HG02943 (cell line): ENCODE results near the gene RELL1.

Source experiments
- ATAC-seq: cut with Tn5 transposase; IDR thresholded peaks from one replicate; pipeline ENCODE4 v1.9.1; 2021; ENCODE audit warnings: mild to moderate bottlenecking, low read depth, moderate library complexity; ENCODE audit not compliant: unreplicated experiment

RELL1 gene

DNA sequence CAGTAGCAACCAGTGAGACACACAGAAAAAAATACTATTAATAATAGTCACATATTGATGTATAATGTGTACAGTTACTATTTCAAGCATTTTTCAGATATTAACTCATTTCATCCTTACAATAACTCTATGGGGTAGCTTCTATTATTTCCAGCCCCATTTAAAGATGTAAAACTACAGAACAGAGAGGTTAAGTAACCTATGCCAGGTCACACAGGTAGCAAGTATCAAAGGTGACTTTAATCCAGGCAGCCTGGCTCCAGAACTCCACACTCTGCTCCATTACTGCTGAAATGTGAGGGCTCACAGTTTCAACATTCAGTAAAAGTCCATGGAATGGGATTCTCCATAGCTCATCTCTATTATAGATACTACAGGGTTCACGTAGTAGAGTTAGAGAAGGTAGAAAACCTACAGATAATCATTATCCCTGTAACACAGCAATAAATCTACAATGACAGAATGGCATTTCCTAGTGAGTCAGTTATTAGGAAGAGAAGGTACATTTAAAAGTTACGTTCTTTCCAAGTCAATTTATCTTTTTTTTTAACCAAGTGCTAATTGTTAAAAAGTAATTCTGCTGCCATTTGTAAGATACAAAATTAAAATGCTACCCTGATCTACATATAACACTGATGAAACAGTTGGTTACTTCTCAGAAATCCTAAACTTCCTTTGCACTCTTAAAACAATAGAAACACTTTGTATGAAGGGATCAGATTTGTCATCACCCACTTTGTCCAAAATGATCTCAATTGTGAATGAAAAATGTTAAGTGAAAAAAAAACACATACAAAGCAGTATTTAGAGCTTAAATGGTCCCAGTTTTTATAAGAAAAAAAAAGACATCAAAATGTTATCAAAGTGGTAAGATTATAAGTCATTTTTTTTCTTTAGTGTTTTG lies 18.7 kb downstream of the RELL1 start:
- ATAC-seq, result no peak

GRCh38 chr4:37666625-37667071 lies 19.5 kb downstream of the RELL1 start:
- ATAC-seq, result no peak

GRCh38 chr4:37665333-37666320 lies 20.5 kb downstream of the RELL1 start:
- no peak for ATAC-seq

DNA sequence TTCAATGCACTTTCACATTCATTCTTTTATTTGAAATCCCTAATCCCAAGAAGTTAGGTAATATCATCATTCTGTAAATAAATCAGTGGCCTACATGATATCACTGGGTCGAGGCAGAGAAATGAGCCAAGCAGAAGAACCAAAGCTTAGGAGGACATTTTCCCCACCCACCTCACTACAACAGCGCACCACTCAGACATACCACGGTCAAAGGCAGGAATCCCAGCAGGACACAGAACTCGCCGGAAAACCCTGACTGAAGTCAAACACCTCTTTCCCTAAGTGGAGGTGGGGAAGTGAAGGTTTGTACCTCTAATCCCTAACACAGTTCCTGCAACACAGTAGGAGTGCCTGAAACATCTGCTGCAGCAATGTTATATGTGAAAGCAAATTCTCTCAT lies 21.5 kb downstream of the RELL1 start:
- ATAC-seq, result no peak

DNA sequence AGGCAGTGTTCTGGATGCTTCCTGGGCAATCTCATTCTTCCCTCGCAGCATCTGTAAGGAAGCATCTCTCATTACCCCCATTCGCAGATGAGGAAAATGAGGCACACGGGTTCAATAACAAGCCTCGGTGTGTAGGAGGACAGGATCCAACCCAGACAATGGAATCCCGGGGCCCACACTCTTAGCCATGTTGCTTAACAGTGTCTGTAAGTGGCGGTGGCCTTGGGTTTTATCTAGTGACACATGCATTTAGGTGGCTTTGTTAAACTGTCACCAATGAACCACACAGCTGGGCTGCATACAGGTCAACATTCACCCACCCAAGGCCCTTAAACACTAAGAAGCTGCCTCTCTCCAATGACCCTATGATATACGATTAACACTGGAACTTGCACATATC lies 22.6 kb downstream of the RELL1 start:
- no peak for ATAC-seq

DNA sequence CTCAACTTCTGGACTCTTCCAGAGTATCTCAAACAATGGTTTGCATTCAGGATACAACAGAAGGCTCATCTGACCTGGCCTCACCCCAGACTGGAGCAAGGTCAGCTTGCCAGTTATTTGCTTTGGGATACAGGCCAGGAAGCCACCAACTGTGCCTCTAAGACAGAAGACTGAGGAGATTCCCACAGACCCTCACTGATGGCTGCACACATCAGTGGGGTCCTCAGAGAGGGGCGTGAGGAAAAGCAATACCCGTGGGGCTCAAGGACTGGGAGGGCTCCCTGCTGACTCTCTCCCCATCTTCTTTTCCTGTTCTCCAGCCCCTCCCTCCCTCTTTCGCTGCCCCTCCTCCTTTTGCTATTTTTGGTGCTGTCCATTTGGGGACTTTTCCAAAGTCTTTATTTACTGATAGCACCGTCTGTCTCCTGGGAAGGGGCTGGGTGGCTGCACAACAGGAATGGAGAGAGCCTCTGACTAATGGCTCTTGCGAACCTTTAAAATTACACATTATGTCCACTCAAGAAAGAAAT lies 23.2 kb downstream of the RELL1 start:
- no peak for ATAC-seq

GRCh38 chr4:37662251-37662650 lies 23.9 kb downstream of the RELL1 start:
- ATAC-seq, result no peak

DNA sequence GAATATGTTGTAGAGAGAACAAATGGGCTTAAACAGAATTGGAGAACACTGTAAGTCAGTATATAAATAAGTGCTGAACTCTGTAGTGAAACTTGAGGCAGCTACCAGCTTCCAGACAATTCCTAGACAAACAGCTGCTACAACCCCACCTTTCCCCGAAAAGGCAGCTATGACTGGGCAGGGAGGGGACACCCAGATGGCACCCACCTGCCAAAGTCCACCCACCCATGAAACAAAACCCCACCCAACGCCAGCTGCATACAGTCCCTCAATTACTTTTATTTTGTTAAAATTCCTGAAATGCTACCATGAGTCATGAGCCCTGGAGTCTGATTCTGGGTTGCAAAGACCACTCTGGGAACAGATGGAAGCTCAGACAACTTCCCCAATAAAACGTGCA lies 24.4 kb downstream of the RELL1 start:
- no peak for ATAC-seq

- no peak for ATAC-seq
These were observed 26.5 kb downstream of the RELL1 start for GRCh38 chr4:37659696-37660095.

- ATAC-seq, result no peak
These were observed 29.5 kb downstream of the RELL1 start for GRCh38 chr4:37656649-37657048.

GRCh38 chr4:37653601-37654000 lies 32.6 kb downstream of the RELL1 start:
- ATAC-seq, result no peak

DNA sequence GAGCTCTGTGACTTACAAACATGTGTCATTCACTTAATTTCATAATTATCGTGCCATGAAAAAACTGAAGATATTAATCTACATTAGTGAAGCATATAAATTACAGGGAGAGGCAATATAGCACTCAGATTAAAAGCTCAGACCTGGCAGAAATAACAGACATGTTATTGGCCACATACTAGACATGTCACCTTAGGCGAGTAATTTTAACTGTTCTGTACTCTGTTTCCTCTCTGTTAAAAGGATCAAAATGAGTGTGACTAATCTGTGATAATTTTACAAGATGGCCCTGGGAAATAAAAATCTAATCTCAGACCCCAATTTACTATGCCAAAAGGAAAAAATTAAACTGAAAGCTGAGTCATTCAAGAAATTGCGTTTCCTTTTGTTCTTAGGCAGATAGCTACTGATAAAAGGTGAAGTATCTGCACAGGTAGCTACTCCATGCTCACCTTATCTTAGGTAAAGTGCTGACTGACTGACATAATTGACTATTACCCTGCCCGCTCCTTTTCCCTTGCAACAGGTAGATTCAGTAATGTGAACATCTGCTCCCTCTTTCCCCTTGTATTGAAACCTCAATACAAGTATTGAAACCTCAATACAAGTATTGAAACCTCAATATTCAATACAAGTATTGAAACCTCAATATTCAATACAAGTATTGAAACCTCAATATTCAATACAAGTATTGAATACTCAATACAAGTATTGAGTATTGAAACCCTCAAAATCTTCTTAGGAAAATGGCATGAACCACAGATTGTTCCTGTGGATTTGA lies 33.2 kb downstream of the RELL1 start:
- no peak for ATAC-seq

DNA sequence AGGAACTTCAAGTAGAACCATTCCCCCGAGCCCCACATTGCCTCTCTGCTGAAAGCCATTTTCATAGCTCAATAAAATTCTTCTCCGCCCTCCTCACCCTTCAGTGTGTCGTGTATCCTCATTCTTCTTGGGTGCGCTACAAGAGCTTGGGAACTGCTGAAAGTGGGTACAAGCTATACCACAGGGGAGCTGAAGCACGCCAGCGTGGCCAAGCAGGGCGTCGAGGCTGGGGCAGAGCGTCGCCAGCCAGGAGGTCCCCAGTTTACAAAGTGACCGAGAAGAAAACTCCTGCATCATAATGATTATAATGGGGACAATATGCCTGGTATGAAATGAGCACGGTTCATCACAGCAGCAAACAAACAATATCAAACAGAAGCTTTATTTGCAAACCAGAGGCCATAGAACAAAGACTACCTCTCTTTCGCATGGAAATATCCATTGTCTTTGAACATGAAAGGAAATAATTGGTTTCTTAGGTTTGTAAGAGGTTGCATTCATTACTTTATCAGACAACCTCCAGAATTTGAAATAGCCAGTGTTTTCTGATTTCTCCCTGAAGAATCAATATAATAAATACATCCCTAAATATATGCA lies 34.3 kb downstream of the RELL1 start:
- no peak for ATAC-seq

DNA sequence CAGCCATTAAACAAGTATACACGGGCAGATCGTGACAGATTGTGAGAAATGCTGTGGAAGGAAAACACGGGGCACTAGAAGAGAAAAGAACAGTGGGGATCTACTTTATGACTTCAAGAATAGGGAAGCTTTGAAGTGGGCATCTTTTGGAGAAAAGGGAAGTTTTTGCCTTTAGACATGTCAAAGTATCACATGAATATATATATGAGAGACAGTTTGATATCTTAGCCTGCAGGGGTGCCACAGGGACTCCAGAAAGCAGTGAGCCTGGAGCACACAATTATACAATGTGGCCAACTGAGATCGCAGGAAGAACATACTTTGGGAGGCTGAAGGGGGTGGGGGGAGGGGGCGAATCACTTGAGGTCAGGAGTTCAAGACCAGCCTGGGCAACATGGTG lies 35.7 kb downstream of the RELL1 start:
- no peak for ATAC-seq

DNA sequence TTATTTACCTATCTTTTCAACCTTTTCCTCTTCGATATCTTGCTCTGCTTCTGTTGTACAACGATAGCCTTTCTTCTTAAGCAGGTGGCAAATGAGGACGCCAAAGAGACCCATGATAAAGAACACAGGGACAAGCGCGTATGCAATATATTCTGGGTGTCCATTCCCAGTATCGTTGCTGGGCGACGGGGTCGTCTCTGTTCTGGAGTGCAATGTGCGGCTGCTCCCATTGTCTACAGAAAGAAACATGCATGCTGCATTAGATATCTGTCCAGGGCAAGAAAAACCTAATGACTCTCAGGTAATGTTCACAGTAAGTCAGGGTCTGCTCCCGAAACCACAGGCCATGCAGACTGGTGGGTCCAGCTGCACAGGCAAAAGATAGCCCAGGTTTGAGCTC lies 36.9 kb downstream of the RELL1 start:
- ATAC-seq, result no peak

DNA sequence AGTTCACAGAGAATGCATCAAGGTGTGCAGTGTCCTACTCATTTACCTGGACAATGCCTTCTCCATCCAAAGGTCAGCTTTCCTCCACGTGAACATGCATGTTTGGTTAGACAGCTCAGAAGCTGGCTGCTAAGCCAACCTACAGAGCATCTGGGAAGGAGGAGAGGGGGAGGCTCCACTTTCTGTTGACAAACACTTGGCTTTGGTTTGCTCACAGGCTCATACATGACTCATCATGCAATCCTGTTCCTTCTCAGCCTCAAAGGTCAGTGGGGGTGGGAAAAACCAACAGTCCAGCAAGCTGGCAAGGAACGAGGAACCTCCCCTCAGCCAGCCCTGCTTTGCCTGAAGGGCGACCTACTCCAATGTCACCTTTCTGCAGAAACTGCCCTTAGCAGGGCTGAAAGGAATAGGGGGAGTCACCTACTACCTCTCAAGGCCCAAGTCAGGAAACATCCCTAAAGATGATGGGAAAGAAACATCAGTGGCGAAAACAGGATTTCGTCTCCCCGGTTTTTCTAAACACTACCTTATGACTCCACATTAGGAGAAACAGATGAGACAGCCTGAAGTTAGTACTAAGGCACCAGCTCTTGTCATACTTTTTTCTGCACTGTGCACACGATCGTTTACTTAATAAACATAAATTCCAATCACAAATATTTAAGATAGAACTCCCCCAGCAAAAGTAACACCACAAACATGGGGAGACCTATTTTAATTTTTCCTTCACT lies 37.9 kb downstream of the RELL1 start:
- ATAC-seq, result no peak

DNA sequence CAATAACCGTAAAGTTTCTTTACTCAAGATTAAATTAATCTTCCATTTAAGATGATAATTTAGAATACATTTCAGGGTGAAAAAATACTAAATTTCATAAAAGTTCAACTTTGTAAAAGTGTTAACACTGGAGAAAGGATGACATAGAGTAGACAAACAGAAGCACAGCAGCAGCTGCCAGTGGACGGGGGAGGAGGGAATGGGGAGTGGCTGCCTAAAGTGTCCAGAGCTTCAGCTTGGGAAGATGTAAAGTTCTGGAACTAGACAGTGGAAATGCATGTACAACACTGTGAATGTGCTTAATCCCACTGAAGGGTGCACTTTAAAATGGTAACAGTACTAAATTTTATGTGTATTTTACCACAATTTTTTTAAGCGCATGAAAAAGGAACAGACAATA lies 39.9 kb downstream of the RELL1 start:
- no peak for ATAC-seq

DNA sequence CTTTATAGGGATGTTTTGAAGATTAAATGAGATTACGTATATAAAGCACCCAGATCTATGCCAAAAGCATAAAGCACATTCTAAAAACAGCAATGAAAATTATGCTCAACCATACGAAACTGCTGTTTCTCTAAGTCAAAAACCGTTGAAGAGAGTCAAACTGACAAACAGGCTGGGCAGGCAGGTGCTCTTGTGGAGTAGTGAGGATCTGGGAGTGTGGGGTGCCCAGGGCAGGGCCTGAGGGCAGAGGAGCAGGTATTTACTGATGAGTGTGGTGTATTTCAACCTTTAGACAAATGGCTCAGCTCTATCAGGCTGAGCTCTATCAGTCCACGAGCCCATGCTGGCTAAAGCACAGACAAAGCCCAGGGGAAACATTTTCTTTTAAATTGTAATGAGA lies 40.4 kb downstream of the RELL1 start:
- ATAC-seq, result no peak

- ATAC-seq, result no peak
These were observed 41.2 kb downstream of the RELL1 start for GRCh38 chr4:37644962-37645361.
